ENCODE results near the gene HYAL3.

The HYAL3 gene

GRCh38 chr3:50298836-50299637 is at the start of gene HYAL3, which contains the start of gene NAA80:
TSS of gene HYAL3 (minus strand) at chr3:50299405. CDS start at chr3:50295602, 3,803 bp downstream.
TSS of gene NAA80 (minus strand) at chr3:50299405. CDS start at chr3:50297463, 1,942 bp downstream.
- DNase-seq (ENCODE audit: low spot score) = peak; percentile 100

DNA sequence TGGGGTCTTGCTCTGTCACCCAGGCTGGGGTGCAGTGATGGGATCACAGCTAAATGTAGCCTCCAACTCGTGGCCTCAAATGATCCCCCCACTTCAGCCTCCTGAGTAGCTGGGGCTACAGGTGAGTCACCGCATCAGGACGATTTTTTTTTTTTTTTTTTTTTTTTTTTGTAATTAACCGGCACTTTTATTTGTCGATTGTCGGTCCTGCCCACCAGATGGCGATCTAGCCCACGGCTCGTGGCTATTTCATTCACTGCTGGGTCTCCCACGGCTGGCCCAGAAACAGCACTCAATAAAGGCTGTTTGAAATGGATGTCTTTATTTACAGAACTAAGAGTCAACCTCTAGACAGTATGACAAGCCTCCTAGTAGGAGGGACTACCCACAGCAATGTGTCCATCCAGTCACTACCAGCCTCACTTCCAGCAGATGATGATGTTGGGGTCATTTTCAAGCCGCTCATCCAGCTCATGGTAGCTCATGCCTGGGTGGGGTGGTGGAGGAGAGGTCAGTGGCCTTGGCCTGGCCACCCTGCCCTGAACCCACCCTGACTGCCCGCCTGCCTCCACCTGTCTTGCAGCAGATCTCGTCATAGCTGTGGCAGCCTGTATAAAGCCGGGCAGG is 48.1 kb upstream of the HYAL3 start:
- DNase-seq (ENCODE audit: low spot score) = peak; percentile 78

DNA sequence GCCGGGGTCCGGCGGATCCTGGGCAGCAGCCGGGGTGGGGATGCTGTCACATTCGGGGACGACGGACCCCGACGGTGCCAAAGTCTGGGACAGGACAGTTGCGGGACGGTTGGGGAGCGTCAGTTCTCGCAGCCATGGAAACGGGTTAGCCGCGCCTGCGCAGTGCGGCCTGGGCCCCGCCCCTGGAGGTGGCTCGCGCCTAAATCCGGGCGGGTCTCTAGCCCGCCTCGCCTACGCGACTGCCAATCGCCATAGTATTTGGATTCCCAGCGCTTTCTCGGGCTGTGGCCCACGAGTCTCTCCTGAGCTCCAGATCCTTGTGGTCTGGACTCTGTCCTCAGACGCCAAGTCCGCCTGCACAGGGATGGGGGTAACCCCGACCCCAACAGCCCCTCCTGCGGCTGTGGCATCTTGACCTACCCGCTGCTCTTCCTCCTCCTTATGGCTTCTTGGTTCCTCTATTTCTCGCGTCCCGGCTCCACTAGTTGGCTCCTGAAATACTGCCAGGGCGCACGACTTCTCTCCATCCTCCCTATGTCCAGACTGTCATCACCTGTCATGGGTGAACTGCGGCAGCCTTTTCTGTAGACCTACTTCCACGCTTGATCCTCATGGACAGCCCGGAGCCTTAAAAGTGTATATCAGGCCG is 46.5 kb upstream of the HYAL3 start, which contains the start of gene ZMYND10:
ZMYND10 (minus strand) TSS at position 147 of the 649 bp plus-strand sequence. CDS start 153 bp downstream, outside the sequence.
- DNase-seq (ENCODE audit: low spot score) = peak; percentile 57

DNA sequence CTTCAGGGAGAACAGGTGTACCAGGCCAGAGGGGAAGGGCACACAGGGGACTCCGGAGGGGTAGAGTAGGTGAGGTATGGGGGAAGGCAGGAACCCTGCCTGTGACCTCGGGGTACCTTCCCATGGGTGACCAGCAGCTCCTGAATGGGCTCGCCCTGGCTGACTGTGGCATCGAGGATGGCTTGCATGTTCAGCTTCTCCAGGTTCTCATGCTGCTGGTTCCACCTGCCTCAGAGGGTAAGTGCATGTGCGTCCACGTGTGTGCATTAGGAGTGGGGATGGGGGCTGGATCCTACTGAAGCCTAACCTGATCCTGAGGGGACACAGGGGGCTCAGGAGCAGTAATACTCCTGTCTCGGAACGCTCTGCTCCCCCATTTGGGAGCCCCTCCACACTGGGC is 45.8 kb upstream of the HYAL3 start:
- DNase-seq (ENCODE audit: low spot score) = no peak

- DNase-seq (ENCODE audit: low spot score) = no peak
These were observed 43.8 kb upstream of the HYAL3 start for GRCh38 chr3:50342813-50343633.

- DNase-seq (ENCODE audit: low spot score) = no peak
These were observed 42.9 kb upstream of the HYAL3 start for GRCh38 chr3:50341996-50342650.

DNA sequence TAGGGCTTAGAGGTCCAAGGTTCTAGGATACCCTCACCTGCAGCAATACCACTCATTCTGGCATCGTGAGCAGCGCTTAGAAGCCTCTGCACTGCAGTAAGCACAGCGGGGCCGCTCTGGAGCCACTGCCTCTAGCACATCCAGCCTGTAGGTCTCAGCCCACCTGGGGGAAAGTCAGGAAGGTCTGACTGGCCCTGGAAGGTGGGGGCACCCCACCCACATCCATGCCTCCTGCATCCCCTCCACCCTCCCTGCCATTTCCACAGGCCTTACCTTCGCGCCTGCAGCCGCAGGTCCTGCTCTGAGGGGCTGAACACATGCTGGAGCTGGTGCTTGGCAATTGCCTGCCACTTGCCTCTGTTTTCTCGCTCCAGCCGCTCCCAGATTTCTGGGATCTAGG is 42.3 kb upstream of the HYAL3 start:
- DNase-seq (ENCODE audit: low spot score) = no peak

DNA sequence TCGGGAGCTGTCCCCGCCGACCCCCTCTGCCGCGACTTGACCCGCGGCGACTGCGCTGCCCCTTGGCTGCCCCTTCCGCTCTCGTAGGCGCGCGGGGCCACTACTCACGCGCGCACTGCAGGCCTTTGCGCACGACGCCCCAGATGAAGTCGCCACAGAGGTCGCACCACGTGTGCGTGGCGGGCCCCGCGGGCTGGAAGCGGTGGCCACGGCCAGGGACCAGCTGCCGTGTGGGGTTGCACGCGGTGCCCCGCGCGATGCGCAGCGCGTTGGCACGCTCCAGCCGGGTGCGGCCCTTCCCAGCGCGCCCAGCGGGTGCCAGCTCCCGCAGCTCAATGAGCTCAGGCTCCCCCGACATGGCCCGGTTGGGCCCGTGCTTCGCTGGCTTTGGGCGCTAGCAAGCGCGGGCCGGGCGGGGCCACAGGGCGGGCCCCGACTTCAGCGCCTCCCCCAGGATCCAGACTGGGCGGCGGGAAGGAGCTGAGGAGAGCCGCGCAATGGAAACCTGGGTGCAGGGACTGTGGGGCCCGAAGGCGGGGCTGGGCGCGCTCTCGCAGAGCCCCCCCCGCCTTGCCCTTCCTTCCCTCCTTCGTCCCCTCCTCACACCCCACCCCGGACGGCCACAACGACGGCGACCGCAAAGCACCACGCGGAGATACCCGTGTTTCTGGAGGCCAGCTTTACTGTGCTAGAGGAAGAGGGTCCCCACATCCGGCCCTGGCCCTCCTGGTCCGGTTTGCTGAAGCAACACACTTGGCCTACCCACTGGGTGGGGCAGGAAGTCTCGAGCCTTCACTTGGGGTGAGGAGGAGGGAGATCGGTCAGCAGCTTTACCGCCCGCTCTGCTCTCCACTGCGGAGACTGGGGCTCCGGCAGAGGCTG is 41.5 kb upstream of the HYAL3 start, which contains the start of gene RASSF1:
RASSF1 (minus strand) TSS at position 389 of the 882 bp plus-strand sequence; CDS start at position 358, 31 bp downstream.
- DNase-seq (ENCODE audit: low spot score) = no peak

GRCh38 chr3:50340147-50340447 is 40.9 kb upstream of the HYAL3 start:
- DNase-seq (ENCODE audit: low spot score) = no peak

GRCh38 chr3:50339485-50340146 is 40.4 kb upstream of the HYAL3 start:
- DNase-seq (ENCODE audit: low spot score) = no peak

DNA sequence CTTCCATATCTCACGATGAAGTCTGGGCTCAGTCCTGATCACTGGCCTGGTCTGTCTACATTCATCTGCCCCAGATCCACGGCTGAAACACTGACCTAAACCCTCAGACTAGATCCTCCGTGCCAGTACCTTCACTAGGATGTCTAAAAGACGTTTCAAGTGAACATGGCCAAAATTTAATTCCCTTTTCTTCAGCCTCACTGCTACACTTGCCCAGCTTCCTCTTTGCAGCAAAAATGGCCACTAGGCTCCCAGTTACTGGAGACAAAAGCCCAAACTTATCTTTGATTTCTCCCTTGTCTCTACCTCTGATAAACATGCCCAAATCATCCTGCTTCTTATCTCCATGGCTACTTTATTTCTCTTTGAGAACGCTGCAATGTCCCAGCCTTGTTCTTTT is 39.8 kb upstream of the HYAL3 start:
- no peak for DNase-seq (ENCODE audit: low spot score)

DNA sequence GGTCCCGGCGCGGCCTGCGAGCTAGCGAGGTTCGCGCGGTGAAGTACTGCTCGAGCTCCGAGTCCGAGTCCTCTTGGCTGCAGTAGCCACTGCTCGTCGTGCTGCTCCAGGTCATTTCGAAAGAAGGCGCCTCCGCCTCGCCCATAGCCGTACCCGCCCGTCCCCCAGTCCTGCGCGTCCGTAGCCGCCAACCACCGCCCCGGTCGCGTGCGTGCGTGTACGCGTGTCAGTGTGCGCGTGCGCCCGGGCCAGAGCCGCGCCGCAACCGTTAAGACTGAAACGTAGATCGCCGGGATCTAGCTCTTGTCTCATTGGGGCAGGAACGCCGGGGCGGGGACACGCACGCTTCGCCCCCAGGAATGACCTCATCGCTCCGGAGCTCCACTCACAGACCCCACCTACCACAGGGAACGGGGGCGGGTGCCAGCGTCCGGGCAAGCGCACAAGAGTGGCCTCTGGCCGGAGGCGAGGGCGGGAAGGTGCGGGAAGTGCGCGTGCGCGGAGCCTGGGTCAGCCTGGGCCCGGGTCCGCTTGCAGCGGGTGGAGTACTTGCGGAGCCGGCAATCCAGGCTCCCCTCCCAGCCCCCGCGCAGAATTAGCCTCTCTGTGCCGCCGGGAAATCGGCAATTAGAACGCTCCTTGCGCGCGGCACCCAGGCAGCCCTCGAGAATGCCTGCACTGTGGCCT is 38.1 kb upstream of the HYAL3 start:
- DNase-seq (ENCODE audit: low spot score) = peak; percentile 99

- no peak for DNase-seq (ENCODE audit: low spot score)
These were observed 37.4 kb upstream of the HYAL3 start for GRCh38 chr3:50336452-50337174.

- no peak for DNase-seq (ENCODE audit: low spot score)
These were observed 35.3 kb upstream of the HYAL3 start for GRCh38 chr3:50334339-50335075.

DNA sequence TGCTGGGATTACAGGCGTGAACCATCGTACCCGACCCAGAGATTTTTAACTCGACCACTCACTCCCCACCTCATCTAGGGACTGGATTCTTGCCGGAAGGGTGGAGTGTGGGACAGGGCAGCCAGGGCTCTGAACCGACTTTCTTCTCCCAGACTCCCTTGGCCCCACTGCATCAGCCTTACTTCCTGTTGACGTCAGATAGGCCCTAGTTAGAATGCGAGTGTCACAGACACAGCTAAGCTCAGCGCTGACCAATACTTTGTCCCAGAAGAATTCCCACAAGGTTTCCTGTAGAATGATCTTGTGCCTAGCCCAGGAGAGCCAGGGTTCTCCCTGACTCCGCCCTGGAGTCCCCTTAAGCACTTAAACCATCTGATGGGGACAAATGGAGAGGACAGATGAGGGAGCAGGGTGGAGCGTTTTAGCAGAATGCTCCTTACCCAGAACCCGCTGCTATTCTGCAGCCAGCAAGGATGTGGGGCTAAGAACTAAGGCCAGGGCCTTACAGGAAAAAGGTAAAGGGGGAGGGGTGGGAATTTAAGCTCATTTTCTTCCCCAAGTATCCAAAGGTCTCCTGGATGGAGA is 34.6 kb upstream of the HYAL3 start:
- DNase-seq (ENCODE audit: low spot score) = no peak

DNA sequence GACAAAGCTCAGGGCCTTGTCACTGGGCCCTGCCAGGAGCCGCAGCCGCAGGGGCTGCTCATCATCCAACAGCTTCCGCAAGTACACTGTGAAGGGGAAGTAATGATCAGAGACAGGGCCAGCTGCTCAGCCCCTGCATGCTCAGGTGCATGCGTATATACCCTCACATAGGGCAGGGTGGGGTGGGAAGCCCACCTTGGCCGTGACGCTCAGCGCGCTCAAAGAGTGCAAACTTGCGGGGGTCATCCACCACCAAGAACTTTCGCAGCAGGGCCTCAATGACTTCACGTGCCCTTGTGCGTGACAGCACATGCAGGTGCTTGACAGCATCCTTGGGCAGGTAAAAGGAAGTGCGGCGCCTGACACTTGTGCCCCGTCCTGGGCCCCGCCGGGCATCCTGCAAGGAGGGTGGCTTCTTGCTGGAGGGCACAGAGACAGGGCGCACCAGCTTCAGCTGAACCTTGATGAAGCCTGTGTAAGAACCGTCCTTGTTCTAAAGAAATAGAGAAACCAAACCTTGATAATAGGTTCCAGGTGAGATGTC is 32.2 kb upstream of the HYAL3 start:
- no peak for DNase-seq (ENCODE audit: low spot score)

GRCh38 chr3:50330330-50330729 is 31.1 kb upstream of the HYAL3 start:
- DNase-seq (ENCODE audit: low spot score) = no peak
